ENCODE measurements around the gene STXBP6.

- TF ChIP-seq POLR2A (IDR thresholded peaks at IDR 0.05; ENCODE audit: low read length) (no peak), GATA1 (IDR thresholded peaks at IDR 0.05; ENCODE audit: low read depth, low read length) (no peak)
These were observed 47.2 kb upstream of the STXBP6 start for GRCh38 chr14:25097120-25097519.

Measured in erythroblast (primary cell).